HCT116 (cell line): ENCODE results near the gene RHBDD3. TPM values are rescaled to one million over a fixed set of nuclear protein-coding genes. Genes with fewer than 3 reads are reported as not detected.

Experiments
- ATAC-seq: fragments of 200-7000 bp; cut with Tn5 transposase; 2 replicates; pipeline ENCODE4 v1.9.1; 2020; ENCODE audit warnings: mild to moderate bottlenecking, moderate library complexity
- BruUV-seq: library from RNA; stranded (reverse); fragments of 400-500 nt; replicated peaks from 2 replicates; lab custom pipeline; 2021; lab: Mats Ljungman, UMichigan
- CTCF ChIA-PET: fragments of 300-600 bp; sonication (Branson Sonifier 250); formaldehyde crosslinking; loops from one replicate; lab custom pipeline; 2021; ENCODE audit warnings: antibody characterized with exemption; lab: Charles Lee
- POLR2A ChIA-PET: fragments of 300-600, 350-600 bp; sonication (Branson Sonifier 250); formaldehyde crosslinking; loops from one replicate; lab custom pipeline; 2021; ENCODE audit warnings: antibody characterized with exemption; lab: Charles Lee
- RAD21 ChIA-PET, 2 experiments: fragments of 300-600 bp; sonication (Branson Sonifier 250); formaldehyde crosslinking; loops; one replicate each; lab custom pipeline; 2023; ENCODE audit warnings: low total read pairs in 2 of 2; ENCODE audit not compliant: uncharacterized antibody in 2 of 2, unreplicated experiment in 2 of 2, low non-redundant PET in 1 of 2; lab: Charles Lee
- DNase-seq: peaks from one replicate; pipeline ENCODE4 v3.0.0-alpha.2; 2010; ENCODE audit warnings: low read depth, low spot score
- H2AFZ ChIP-seq: fragments of 200-600 bp; shearing (Covaris generic), sonication (generic); 2 replicates; pipeline ENCODE4 v1.6.1; 2017; ENCODE audit warnings: low read depth, mixed run types, mixed read lengths, antibody characterized with exemption, low read length; ENCODE audit not compliant: poor library complexity, severe bottlenecking
- H3K27ac ChIP-seq: 2 replicates; pipeline ENCODE4 v1.5.1; 2012; ENCODE audit warnings: low read depth, low read length
- H3K27me3 ChIP-seq: fragments of 200-600 bp; sonication (generic); 2 replicates; pipeline ENCODE4 v1.6.1; 2016; ENCODE audit warnings: mixed run types, low read length, mixed read lengths; ENCODE audit not compliant: insufficient read depth
- H3K36me3 ChIP-seq, 2 experiments: fragments of 200-500 bp in 1 of 2; fragments of 200-600 bp in 1 of 2; sonication (Bioruptor generic) in 1 of 2; sonication (generic) in 1 of 2; 2 replicates each; pipeline versions ENCODE4 v1.5.1 to v1.6.1; 2014 to 2016; ENCODE audit warnings: low read length in 2 of 2, inconsistent platforms in 1 of 2, mixed read lengths in 1 of 2, mixed run types in 1 of 2; ENCODE audit not compliant: insufficient read depth in 2 of 2, control insufficient read depth in 1 of 2
- H3K4me1 ChIP-seq, 2 experiments: fragments of 200-600 bp in 1 of 2; sonication (generic) in 1 of 2; 2 replicates each; pipeline versions ENCODE4 v1.5.1 to v1.6.1; 2012 to 2017; ENCODE audit warnings: low read length in 2 of 2, inconsistent platforms in 1 of 2, mild to moderate bottlenecking in 1 of 2, mixed read lengths in 1 of 2, mixed run types in 1 of 2, moderate library complexity in 1 of 2; ENCODE audit not compliant: insufficient read depth in 2 of 2, control insufficient read depth in 1 of 2
- H3K4me2 ChIP-seq: fragments of 200-600 bp; sonication (generic); 2 replicates; pipeline ENCODE4 v1.6.1; 2017; ENCODE audit warnings: mixed run types, low read length, mixed read lengths
- H3K4me3 ChIP-seq, 2 experiments: fragments of 200-600 bp in 1 of 2; sonication (generic) in 1 of 2; replicated peaks in 1 of 2; 2 replicates each; pipeline ENCODE4 v1.5.1; 2011 to 2016; ENCODE audit warnings: low read length in 2 of 2, control low read depth in 1 of 2, low read depth in 1 of 2, mild to moderate bottlenecking in 1 of 2, mixed read lengths in 1 of 2, mixed run types in 1 of 2
- H3K79me2 ChIP-seq: fragments of 200-600 bp; sonication (generic); 2 replicates; pipeline ENCODE4 v1.6.1; 2017; ENCODE audit warnings: mild to moderate bottlenecking, mixed run types, low read length, moderate library complexity, mixed read lengths; ENCODE audit not compliant: insufficient read depth
- H3K9ac ChIP-seq: fragments of 200-600 bp; sonication (generic); 2 replicates; pipeline ENCODE4 v1.6.1; 2016; ENCODE audit warnings: low read length, mixed read lengths
- H3K9me2 ChIP-seq: fragments of 200-600 bp; sonication (generic), shearing (Covaris generic); 2 replicates; pipeline ENCODE4 v1.6.1; 2017; ENCODE audit warnings: mixed run types, mild to moderate bottlenecking, moderate library complexity; ENCODE audit not compliant: insufficient read depth
- H3K9me3 ChIP-seq, 2 experiments: fragments of 200-500 bp in 1 of 2; fragments of 200-600 bp in 1 of 2; sonication (Bioruptor generic) in 1 of 2; sonication (generic) in 1 of 2; 2 replicates each; pipeline ENCODE4 v1.6.1; 2014 to 2017; ENCODE audit warnings: low read length in 2 of 2, mixed read lengths in 2 of 2, inconsistent platforms in 1 of 2, low read depth in 1 of 2, mild to moderate bottlenecking in 1 of 2, mixed run types in 1 of 2, moderate library complexity in 1 of 2; ENCODE audit not compliant: control insufficient read depth in 1 of 2, insufficient read depth in 1 of 2
- H4K20me1 ChIP-seq: fragments of 200-600 bp; sonication (generic), shearing (Covaris generic); 2 replicates; pipeline ENCODE4 v1.6.1; 2017; ENCODE audit warnings: mixed run types, mild to moderate bottlenecking, moderate library complexity; ENCODE audit not compliant: insufficient read depth
- CBX3 ChIP-seq: IDR thresholded peaks from 2 replicates; pipeline ENCODE4 v1.6.1; 2012; ENCODE audit warnings: low read depth
- CEBPB ChIP-seq: IDR thresholded peaks from 2 replicates; pipeline ENCODE4 v1.6.1; 2012; ENCODE audit warnings: low read depth
- CTCF ChIP-seq, 3 experiments: fragments of 200-600 bp in 1 of 3; sonication (generic) in 1 of 3; IDR thresholded peaks in 2 of 3; conservative IDR thresholded peaks in 1 of 3; 2 replicates each; pipeline ENCODE4 v1.5.1; 2012 to 2017; ENCODE audit warnings: low read depth in 2 of 3, low read length in 2 of 3, antibody characterized with exemption in 1 of 3, borderline replicate concordance in 1 of 3, control low read depth in 1 of 3, mild to moderate bottlenecking in 1 of 3, mixed read lengths in 1 of 3, mixed run types in 1 of 3, moderate library complexity in 1 of 3; ENCODE audit not compliant: insufficient read depth in 1 of 3
- EGR1 ChIP-seq: IDR thresholded peaks from 2 replicates; pipeline ENCODE4 v1.6.1; 2012; ENCODE audit warnings: low read depth
- ELF1 ChIP-seq: IDR thresholded peaks from 2 replicates; pipeline ENCODE4 v1.6.1; 2012; ENCODE audit warnings: low read depth, borderline replicate concordance
- FOSL1 ChIP-seq: IDR thresholded peaks from 2 replicates; pipeline ENCODE4 v1.6.1; 2012; ENCODE audit warnings: low read depth
- JUND ChIP-seq: IDR thresholded peaks from 2 replicates; pipeline ENCODE4 v1.6.1; 2012
- MAX ChIP-seq: IDR thresholded peaks from 2 replicates; pipeline ENCODE4 v1.6.1; 2012
- POLR2A ChIP-seq: IDR thresholded peaks from 2 replicates; pipeline ENCODE4 v1.7.0; 2011; ENCODE audit warnings: borderline replicate concordance; ENCODE audit not compliant: insufficient read depth, insufficient read length; ENCODE audit errors: extremely low read depth
- RAD21 ChIP-seq: IDR thresholded peaks from 2 replicates; pipeline ENCODE4 v1.6.1; 2012; ENCODE audit warnings: low read depth, mild to moderate bottlenecking
- REST ChIP-seq: IDR thresholded peaks from 2 replicates; pipeline ENCODE4 v1.6.1; 2012; ENCODE audit warnings: low read depth
- SP1 ChIP-seq: IDR thresholded peaks from 2 replicates; pipeline ENCODE4 v1.6.1; 2012; ENCODE audit warnings: low read depth
- TCF7L2 ChIP-seq: IDR thresholded peaks from 2 replicates; pipeline ENCODE4 v1.7.0; 2011; ENCODE audit warnings: borderline replicate concordance, inconsistent platforms; ENCODE audit not compliant: insufficient read depth, insufficient read length; ENCODE audit errors: extremely low read depth
- ZFX ChIP-seq: fragments of 450-650 bp; IDR thresholded peaks from 2 replicates; pipeline ENCODE4 v1.6.1; 2017
- ZNF274 ChIP-seq: fragments of 200-500 bp; sonication (Bioruptor generic); IDR thresholded peaks from 2 replicates; pipeline ENCODE4 v1.6.1; 2014; ENCODE audit warnings: mild to moderate bottlenecking, low read depth, low read length, inconsistent platforms
- intact Hi-C: fragments of 100-400 bp; cut with micrococcal nuclease; formaldehyde crosslinking; loops from 2 replicates; pipeline ENCODE4 v1.10.0; 2022
- total RNA-seq: library from RNA; stranded (reverse); gene quantifications from one replicate; pipeline ENCODE4 v1.2.1, GENCODE V29; 2021; ENCODE audit not compliant: unreplicated experiment

The RHBDD3 gene
- total RNA-seq, 1 experiment from 2014 or later = 30.2 TPM

- Histone ChIP-seq H3K4me2 (no peak overlapping the region), H2AFZ (no peak overlapping the region), H3K9me3 (no peaks in the 10 kb centered on the region), H3K27me3 (no peaks in the 10 kb centered on the region), H3K4me3 (no peak overlapping the region), H3K9me2 (no peaks in the 10 kb centered on the region), H3K36me3 (peaks cover 46 to 58% of the 10 kb centered on the region in 2 experiments), H3K79me2 (peaks cover 21% of the 10 kb centered on the region), H3K27ac (no peak overlapping the region), H3K9ac (no peak overlapping the region), H4K20me1 (peaks cover 18% of the 10 kb centered on the region; the same call in 1 of the 2 replicates), H3K4me1 (peaks cover 7 to 12% of the 10 kb centered on the region in 2 experiments; a peak in 3 of 4 replicates)
- TF ChIP-seq JUND (no peak), ZFX (no peak), CEBPB (no peak), TCF7L2 (no peak), CTCF (IDR thresholded peaks at IDR 0.05 in 2 of 3, conservative IDR thresholded peaks at IDR 0.05 in 1 of 3; ENCODE audit: borderline replicate concordance in 1 of 3, insufficient read depth in 1 of 3, low read depth in 2 of 3, low read length in 2 of 3) (no peak), ZNF274 (no peak), FOSL1 (no peak), SP1 (no peak), POLR2A (no peak), ELF1 (no peak), MAX (no peak), REST (no peak), CBX3 (no peak), EGR1 (no peak), RAD21 (no peak)
- intact Hi-C loops = no loop called here
- no TSS peak for BruUV-seq
- ChIA-PET RAD21 (no interaction called here), CTCF (no interaction called here), POLR2A (no interaction called here)
- DNase-seq (no peak), ATAC-seq (no peak)
Measured at GRCh38 chr22:29298641-29299040, 30.9 kb upstream of the RHBDD3 start.
